Activated CD4-positive, CD25-positive, alpha-beta regulatory T cell treated with anti-CD3 and anti-CD28 coated beads, Interleukin-2, amount 50 U/mL, for 72 hours (primary cell): ENCODE results near the gene LYZL2.
"Not testable (repeated sequence)": the region's sequence is repeated elsewhere in the genome, so short reads cannot be mapped to it uniquely, and the experiment has no call there.

ENCODE experiments used
- DNase-seq: peaks from one replicate; pipeline ENCODE4 v3.0.0; 2021

Gene LYZL2

DNA sequence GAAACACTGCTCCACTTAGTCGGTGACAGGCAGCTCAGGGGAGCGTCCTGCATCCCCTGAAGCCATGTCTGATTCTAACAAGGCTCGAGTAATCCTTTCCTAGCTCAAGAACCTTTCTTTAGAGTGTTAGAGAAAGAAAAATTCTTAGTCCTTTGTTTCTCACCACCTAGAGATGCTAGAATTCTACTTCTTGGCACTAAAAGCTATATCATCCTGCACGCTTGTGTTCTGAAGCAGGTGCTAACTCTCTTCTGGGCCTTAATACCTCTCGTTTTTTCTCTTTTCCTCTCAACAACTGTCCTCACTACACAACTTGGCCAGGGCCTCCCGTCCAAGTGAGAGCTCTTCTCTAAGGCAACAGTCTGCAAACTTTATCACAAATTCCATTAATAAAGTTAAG is at the start of gene LYZL2:
TSS of gene LYZL2 (minus strand) at position 101 of the 400 bp plus-strand sequence. CDS start 2,838 bp downstream, outside the sequence.
- DNase-seq, result no peak

DNA sequence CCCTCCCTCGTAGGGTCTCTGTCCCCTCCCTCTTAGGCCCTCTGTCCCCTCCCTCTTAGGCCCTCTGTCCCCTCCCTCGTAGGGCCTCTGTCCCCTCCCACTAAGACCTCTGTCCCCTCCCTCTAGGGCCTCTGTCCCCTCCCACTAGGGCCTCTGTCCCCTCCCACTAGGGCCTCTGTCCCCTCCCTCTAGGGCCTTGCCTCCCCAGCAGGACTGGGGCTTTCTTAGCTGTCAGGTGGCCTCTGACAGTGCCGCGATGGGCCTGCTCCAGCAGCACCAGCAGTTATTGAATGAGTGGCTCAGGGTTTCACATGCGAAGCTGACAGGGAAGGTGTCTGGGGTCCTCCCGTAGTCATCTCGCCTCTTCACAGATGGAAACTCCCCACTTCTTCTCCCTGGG is 48.1 kb upstream of the LYZL2 start:
- DNase-seq, result not testable (repeated sequence)

DNA sequence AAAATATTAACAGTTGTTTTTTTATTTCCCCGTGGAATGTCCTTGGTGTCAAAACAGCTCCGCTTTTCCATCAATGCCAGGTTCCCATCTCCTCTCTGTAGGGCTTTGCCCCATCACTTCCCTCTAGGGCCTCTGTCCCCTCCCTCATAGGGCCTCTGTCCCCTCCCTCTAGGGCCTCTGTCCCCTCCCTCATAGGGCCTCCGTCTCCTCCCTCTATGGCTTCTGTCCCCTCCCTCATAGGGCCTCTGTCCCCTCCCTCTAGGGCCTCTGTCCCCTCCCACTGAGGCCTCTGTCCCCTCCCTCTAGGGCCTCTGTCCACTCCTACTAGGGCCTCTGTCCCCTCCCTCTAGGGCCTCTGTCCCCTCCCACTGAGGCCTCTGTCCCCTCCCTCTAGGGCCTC is 47.6 kb upstream of the LYZL2 start:
- not testable (repeated sequence) for DNase-seq

DNA sequence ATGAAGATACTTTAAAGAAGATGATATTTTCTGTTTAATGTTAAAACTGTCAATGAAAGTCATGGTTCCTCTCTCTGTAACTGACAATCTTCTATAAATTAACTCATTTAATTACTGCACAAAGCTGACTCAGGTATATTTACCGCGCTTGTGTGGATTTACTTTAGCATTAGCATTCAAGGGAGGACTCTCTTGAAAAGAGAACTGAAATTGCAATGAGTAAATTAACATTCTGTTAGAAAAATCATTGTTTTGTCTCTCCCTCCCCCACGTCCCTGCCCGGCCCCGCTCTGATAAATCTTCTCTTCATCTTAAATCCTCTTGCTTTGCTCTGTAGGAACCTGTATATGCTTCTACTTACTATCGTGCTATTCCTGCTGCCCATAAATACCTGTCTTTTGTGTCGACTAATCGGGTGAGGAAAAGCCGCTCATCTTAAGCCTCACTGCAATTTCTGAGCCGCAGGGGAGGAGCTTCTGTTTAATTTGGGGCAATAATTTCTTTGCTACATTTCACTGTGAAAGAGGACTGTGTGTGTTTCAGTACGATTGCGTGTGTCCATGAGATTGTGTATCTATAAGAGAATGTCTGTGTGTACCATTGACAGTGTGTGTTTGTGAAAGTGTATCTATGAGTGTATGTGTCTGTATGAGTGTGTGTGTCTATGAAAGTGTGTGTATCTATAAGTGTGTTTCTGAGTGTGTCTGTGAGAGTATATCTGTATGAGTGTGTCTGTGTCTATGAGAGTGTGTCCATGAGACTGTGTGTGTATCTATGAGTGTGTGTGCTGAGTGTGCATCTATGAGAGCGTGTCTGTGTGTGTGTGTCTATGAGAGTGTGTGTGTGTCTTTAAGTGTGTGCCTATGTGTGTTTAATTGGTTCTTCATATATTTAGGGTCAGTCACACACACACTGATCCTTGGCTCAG is 46.5 kb upstream of the LYZL2 start:
- DNase-seq, result no peak

DNA sequence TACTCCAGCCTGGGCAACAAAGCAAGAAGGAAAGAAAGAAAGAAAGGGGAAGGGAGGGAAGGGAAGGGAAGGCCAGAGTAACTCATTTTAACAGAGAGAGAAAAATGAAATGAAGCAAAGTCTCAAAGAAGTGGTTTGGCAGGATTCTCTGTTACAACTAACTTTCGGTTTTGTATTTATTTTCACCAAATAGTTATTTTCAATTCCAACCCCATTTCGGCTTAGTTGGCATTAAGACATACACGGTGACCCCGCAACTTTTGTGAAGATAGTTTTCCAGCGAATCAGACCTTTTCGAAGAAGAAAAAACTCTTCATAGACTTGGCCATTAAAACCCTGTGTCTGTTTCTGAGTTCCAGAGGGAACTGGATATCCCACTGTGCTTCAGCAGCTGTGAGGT is 45.2 kb upstream of the LYZL2 start:
- no peak for DNase-seq

DNA sequence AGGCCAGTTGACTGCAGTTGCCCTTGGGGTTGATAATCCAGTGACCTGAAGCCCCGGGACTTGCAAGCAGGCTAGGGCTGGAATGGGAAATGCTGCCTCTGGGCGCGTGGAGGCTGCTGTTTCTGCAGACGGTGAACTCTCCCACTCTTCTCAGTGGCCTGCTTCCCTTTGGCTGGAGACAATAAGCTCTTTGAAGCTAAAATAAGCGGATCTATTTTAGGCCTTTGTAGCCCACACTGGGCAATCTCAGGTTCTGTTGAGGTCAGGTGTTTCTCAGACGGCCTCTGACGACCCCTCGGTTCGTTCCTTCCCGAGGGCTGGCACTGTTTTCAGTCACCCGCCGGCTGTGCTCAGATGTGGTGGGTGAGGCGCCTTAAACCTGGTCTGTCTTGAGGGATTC is 43.7 kb upstream of the LYZL2 start:
- not testable (repeated sequence) for DNase-seq

DNA sequence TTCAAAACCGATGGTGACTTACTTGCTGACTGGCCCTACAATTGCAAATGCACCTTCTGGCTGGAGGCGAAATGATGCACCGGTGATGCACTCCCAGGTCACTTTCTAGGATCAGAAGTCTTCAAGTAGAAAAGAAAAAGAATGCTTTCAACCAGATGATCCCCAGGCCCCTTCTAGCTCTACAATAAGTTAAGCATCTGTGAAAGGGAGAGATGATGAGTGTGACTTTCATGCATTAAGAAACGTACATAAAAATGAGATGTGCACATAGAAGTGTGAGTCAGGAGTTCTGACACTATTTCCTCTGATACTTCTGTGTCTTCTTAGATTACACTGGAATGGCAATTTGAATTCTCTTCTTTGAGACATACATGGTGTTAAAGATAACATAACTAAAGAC is 42.8 kb upstream of the LYZL2 start:
- not testable (repeated sequence) for DNase-seq

DNA sequence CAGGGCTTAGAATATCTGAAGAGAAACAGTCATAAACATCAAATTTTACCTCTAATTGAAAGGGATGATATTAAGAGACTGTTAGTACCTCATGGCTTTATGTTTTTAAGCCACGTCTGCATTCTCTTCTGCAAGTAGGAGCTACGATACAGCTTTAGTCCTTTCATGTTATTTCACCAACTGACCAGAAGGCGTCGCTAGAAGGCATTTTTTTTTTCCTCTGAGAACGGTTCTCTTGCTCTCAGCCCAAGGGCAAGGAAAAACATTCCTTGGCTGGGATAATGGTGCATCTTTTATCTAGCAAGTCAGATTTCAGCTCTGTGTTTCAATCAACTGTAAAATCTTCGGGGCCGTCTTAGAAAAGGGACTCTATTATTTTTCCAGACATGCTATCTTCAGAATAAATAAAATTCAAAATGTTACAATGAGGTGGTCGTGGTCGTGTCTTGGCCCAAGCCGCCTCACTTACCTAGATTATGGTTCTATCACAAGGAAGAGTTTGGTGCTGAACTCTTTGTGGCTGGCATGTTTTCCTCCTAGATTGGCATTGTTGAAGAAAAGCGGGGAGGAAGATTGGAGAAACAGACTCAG is 41.6 kb upstream of the LYZL2 start:
- no peak for DNase-seq

DNA sequence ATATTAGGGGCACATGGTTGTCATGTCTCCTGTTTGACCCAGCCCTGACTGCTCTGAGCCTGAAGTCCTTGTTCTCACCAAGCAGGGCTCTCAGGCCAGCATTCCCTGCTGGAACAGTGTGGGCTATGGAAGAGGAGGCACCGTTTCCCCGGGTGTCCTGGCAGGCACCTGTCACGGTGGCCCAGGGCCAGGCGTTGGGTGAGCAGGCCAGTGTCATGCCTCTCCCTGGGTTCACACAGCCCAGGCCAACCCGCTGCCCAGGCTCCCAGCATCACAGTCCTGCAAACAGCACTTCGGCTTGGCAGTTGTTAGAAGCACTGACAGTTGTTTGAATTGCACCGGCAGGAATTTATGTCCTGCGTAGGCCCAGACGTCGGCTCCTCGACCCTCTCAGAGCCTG is 38.4 kb upstream of the LYZL2 start:
- not testable (repeated sequence) for DNase-seq

DNA sequence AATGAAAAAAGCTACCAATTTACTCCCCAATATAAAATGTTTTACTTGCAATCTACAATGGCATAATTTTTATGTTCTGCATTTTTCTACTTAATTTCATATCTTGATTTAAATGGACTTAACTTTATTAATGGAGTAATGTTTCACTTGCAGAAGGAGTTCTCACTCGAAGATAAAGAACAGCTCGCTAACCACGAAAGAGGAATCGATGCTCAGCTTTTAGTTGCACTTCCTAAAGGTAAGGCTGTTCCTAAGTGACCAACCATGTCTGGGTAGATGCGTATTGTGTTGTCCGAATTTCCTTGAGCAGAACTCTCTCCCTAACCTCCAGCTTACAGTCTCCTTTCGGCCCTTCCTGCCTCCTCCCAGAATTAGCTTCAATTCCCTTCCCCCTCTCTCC is 33.9 kb upstream of the LYZL2 start:
- not testable (repeated sequence) for DNase-seq

DNA sequence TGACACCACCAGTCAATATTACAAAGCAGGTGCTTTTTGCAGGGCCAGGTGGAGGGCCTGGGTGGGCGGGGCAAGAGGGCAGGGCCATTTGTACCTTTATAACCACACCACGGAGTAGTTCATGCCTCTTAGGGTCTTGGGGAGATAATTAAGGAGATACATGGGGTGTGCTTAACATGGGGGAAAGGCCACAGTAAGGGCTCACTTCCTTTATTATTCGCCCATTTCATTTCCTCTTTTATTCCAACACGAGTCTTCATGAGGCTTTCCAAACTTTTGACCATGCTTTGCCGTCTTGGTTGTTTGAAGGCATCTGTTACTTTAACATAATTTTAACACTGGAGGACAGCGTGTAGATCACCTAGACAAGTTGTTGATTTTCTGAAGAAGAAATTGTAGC is 33.3 kb upstream of the LYZL2 start:
- DNase-seq, result no peak

DNA sequence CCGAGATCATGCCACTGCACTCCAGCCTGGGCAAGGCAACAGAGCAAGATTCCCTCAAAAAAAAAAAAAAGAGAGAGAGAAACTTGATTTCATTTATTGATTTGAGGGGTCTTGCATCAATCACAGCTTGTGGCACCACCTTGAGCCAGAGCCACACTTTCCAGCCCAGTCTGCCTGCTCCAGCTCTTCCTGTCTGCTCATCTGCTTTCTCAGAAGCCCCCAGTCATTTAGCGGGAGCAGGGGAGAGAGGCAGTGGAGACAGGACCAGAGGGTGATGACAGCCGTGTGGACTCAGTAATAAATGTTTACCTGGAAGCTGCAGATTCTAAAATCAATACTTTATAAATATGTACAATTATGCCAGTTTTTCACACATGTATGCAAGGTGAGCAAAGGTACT is 30.8 kb upstream of the LYZL2 start:
- not testable (repeated sequence) for DNase-seq

DNA sequence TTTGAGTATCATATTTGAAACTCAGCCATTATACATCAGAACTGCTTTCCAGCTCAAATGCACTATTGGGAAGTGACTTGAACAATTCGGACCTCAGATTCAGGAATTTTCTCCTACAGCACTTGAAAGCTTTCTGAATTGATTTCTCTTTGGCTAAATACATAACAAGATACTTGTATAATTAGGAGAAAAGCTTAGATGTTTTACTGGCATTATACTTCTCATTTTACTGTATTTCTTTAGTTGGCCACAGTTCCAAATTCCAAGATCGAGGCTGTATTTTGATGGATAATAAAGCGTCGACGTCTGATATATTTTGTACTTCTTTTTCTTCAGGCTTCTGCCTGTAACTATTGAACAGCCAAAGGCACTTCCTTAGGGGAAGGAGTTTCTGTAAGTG is 26.7 kb upstream of the LYZL2 start:
- no peak for DNase-seq

DNA sequence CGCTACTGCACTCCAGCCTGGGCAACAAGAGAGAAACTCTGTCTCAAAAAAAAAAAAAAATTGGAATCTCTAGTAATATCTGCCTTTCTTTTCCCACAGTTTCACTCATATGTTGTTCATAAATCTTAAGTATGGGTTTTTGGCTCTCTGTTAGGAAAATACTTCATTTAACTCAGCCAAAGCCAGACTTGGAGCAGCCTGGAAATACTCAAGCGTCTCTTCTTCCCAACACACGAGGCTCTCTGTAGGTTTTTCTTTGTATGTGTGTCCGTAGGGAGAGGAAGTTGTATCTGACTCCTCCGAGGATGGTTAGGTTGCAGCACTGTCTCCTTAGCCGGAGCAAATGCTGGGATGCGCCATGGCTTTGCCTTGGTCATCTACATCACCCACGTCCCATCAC is 25.4 kb upstream of the LYZL2 start:
- not testable (repeated sequence) for DNase-seq

DNA sequence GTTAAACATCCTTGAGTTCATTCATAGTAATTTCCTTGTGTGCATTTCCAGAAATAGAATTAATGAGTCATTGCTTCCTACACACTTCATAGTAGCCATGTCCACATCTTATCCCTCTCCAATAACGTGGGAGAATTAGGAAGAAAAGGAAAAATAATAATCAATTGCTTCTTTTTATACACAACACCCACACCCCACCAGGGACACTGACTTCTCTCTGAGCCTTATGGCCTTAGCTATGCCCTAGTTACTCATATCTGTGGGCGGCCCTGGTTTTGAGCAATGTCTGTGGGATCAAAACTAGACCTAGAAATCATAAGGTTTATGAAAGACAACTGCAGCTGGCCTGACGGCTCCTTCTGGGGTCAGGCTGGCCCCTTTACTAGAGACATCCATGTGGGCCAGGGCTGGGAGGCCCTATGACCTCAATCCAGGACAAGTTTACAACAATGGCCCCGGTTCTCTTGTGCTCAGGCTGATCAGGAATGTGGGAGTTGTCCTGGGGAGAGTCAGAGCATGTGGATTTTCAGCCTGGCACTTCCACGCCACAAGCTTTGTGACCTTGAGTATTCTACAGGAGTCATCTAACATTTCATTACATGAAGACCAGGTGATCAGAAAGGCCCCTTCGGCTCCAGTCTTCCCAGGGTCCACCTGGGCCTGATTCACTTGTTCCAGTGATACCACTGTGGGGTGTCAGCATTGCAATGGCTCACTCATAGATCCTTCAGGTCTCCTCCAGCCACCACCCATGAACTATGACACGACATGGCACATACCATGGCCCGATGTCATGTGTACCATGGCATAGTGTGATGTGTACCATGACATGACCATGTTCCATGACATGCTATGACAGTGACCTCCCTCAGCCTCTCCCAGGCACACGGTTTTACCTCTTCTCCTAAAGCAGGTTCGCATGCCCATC is 22.2 kb upstream of the LYZL2 start:
- not testable (repeated sequence) for DNase-seq

DNA sequence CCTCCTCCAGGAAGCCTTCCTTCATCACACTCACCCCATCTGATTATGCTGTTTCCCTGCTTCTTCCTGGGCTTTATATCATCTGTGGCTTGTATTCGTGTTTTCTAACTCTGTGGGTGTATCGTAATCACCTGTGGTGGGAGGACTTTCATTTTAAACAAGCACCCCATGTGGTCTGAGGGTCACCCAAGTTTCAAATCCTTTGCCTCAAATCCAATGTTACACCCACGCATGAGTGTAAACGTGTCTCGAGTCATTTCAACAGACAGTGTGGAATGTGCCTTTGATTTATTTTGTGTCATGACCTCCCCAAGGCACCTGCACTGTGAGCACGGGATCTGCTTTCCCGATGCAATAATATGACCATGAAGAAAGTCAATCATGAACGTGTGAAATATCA is 17.5 kb upstream of the LYZL2 start:
- no peak for DNase-seq

DNA sequence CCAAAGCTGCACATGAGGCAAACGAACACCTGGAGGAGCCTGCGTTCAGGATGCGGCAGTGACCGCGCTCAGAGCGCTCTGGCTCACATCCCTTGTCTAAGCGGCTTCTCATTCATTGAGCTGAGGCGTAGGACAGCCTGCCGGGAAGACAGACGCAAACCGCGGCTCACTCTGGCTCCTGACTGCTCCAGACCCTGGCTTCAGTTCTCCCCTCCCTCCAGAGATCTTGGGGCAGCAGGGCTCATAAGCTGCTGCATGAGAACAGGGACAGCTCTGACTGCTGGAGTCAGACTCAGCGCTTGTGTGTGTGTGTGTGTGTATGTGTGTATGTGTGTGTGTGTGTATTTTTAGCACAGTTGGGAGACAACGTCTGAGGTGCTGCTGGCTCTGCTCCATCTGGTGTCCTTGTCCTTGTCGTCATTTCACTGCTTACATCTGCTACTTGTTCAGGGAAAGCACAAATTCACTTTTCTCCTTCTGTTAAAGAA is 15.8 kb upstream of the LYZL2 start:
- DNase-seq, result no peak

DNA sequence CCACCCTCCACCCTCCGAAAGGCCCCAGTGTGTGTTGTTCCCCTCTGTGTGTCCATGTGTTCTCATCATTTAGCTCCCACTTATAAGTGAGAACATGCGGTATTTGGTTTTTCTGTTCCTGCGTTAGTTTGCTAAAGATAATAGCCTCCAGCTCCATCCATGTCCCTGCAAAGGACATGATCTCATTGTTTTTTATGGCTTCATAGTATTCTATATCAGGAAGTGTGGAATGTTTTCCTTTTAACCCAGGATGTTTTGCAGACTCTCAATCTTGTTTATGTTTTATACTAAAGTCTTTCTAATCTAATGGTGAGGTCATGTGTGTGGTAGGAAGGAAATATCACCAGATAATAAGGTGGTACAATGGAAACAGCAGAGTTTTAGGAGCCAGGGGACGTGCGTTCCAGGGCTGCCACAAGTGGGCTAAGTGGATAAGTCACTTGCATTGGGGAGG is 14.9 kb upstream of the LYZL2 start:
- not testable (repeated sequence) for DNase-seq

DNA sequence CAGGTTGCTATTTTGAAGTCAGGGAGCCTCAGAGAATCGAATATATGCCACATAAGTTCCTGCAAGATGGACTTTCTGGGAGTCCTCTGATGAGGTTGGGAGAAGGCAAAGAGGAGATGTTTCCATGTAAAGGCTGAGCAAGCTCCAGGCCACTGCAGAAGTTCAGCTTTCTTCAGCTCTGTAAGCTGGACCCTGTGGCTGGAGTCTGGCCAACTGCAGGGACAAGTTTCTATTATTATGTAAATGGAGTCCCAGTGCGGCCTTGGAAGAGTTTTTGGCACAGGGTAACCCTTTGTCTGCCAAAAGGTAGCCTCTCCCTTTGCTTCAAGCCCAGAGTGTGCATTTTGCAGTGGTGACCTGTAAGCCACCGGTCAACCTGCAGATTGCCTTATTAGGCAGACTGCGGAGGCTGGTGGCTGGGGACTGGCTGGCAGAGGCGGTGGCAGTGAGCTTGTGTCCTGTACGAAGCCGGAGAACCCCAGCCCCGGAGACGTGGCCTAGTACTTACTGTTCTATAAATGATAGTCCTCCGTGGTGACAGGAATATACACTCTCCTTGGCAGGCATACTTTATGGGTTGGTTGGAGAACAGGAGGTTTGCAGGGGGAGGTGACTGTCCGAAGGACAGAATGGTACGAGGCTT is 14.1 kb upstream of the LYZL2 start:
- not testable (repeated sequence) for DNase-seq

DNA sequence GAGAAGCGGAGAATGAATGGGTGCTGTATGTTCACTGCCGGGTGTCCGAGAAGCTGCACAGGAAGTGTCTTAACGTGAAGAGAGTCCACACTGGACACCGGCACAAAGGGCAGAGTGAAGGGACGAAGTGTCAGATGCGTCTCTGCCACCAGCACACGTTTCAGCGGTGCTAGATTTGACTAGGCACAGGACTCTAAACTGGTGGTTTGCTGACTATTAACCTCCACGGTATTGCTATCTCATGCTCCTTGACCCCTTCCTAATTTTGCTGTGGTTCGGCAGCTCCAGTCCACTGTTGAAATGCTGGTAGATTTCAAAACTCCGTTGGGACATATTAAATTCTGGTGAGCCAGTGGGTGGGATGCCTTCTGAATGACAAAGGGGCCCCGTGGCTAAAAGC is 13.3 kb upstream of the LYZL2 start:
- DNase-seq, result not testable (repeated sequence)

DNA sequence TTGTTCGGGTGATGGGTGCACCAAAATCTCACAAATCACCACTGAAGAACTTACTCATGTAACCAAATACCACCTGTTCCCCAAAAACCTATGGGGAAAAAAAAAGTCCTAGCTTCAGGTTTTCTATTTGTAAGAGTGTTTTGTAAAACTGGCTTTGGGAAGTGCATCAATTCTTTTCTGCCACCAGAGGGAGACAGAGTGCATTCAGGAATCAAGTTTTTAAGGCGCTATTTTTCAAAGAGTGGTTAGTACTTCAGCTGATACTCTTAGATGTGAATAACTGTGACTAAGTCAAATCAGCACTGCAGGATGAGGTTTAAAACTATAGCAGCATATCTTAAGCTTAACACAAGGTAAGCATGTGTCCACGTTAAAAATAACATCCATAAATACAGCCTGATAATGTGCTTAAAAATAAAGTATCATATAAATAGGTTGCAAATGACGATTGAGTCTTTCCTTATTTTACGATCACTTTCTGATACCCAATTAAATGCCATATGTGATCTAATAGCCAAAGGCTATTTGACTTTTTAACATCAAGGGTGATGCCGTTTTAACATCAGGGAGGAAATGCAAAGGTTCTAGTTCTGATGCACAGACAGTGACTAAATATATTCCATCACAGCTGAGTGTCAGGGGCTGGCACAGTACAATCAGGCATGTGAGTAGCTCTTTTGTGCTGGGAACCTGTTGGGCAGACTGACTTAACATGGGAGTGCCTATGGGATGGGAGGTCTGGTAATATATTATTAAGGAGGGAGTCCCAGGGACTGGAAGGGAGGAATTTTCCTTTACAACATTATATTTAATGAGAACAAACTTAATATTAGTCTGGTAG is 10.6 kb upstream of the LYZL2 start:
- no peak for DNase-seq
